Activated CD4-positive, CD25-positive, alpha-beta regulatory T cell (primary cell): ENCODE results near the gene JPH4.
A peak's percentile ranks its signal among the peaks of the same experiment; 100 is the strongest.
"Not testable (repeated sequence)": the region's sequence is repeated elsewhere in the genome, so short reads cannot be mapped to it uniquely, and the experiment has no call there.

Source experiments
- DNase-seq, 4 experiments: peaks; one replicate each; lab custom pipeline; 2025; lab: John Stamatoyannopoulos, UW

The JPH4 gene

GRCh38 chr14:23608454-23608853 lies 29.9 kb upstream of the JPH4 start:
- no peak for DNase-seq

DNA sequence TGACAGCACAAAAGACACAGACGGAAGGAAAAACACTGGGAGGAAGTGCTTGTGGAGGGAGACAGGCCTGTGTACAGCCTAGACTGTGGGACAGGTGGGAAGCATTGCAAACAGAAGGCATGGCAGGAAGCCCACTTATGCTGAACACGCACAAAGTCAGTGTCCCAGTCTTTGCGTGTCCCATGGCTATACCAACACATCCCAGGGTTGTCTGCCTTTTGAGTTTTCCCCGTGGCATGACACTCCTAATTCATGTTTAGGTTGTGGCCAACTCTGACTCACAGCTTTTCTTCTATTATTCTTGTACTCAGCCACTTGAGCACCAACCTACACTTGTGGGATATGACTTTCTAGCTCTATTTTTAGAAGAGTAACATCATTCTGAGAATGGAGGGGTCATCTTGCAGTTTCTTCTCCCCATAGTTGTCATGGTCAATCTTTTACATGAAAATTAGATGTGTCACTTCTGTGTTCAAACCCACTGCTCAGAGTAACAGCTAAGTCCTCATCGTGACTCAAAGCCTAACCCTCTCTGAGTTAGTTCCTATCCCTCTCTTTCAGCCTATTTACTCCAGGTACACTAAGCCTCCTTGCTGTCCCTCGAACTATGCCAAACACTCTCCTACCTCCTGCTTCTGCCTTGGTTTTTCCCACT lies 27.5 kb upstream of the JPH4 start:
- no peak for DNase-seq

DNA sequence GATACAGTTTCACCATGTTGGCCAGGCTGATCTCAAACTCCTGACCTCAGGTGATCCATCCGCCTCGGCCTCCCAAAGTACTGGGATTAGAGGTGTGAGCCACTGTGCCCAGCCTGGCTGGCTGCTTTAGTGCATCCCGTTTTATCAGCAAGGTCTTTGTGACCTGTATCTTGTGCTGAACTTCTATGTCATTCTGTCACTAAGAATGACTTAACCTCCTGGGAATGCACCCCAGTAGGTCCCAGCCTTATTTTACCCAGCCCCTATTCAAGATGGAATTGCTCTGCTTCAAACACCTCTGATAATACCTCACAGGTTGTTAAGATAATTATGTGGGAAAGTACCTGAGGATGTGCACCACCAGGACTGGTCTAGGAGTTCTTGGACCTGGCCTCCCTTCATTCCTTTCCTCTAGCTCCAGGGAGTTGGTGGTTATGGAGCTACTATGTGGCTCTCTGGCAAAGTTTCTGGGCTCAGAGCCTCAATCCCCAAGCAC lies 26.1 kb upstream of the JPH4 start:
- no peak for DNase-seq

GRCh38 chr14:23604148-23604547 lies 25.6 kb upstream of the JPH4 start:
- no peak for DNase-seq

DNA sequence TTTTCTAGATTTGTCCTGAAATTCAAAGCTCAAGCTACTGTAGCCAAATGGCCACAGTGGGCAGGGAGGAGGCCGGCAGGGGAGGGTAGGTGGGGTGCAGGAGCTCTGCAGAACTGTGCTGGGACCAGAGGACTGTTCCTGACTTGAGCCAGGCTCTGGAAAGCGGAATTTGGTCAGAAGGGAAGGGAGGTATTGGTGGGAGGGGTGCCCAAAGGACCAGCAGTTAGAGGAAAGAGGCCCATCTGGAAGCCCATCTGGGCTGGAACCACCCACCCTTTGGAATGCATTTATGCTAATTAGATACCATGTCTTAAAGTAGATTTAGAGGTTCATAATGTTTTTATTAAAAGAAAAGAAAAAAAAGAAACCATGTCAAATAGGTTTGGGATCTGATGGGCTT lies 24.5 kb upstream of the JPH4 start:
- DNase-seq: no peak

- DNase-seq: no peak
Observed at GRCh38 chr14:23602181-23603095, 23.8 kb upstream of the JPH4 start.

- no peak for DNase-seq
Observed at GRCh38 chr14:23601845-23602180, 23.2 kb upstream of the JPH4 start.

GRCh38 chr14:23601424-23601823 lies 22.8 kb upstream of the JPH4 start:
- no peak for DNase-seq

DNA sequence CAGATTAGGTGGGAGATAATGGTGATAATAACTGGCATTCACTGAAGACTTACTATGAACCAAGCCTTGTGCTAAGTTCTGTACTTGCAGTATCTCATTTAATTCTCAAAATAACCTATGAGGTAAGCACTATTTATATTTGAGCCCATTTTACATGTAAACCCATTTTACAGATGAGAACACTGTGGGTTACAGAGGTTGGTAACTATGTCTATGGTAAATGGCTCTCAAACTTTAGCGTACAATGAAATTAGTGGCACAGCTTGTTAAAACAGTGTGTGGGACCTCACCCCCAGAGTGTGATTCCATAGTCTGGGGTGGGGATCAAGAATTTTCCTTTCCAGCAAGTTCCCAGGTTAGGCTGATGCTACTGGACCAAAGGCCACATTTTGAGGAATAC lies 22.2 kb upstream of the JPH4 start:
- no peak for DNase-seq

DNA sequence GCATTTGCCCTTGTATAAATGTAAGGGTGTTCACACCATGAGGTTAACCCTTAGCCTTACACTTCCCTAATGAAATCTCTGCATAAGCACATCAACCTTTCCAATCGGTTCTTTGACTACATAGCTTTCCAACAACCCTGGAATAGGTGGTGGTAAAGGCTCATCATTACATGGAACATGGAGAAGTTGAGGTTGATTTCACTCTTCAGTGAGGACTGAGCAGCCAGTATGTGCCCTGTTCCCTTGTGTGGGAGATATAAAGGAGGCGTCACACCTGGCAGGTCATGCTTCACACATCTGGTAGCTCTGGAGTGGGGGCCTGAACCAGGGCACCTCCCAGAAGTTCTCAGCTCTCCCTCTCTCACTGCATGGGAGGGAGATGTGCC lies 21.7 kb upstream of the JPH4 start:
- no peak for DNase-seq

GRCh38 chr14:23594191-23594590 lies 15.6 kb upstream of the JPH4 start:
- DNase-seq: not testable (repeated sequence)

- no peak for DNase-seq
Observed at GRCh38 chr14:23590198-23590597, 11.6 kb upstream of the JPH4 start.

GRCh38 chr14:23589606-23590005 lies 11.0 kb upstream of the JPH4 start:
- no peak for DNase-seq

GRCh38 chr14:23588884-23589598 lies 10.5 kb upstream of the JPH4 start:
- DNase-seq: peak; percentile 45 to 62 (median 52)

DNA sequence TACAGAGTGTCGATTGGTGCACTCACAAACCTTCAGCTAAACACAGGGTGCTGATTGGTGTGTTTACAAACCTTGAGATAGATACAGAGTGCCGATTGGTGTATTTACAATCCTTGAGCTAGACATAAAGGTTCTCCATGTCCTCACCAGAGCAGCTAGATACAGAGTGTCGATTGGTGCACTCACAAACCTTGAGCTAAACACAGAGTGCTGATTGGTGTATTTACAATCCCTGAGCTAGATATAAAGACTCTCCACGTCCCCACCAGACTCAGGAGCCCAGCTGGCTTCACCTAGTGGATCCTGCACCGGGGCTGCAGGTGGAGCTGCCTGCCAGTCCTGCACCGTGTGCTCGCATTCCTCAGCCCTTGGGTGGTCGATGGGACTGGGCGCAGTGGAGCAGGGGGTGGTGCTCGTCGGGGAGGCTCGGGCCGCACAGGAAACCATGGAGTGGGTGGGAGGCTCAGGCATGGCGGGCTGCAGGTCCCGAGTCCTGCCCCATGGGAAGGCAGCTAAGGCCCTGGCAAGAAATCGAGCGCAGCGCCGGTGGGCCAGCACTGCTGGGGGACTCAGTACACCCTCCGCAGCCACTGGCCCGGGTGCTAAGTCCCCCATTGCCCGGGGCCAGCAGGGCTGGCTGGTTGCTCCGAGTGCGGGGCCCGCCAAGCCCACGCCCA lies 6.1 kb upstream of the JPH4 start:
- DNase-seq: not testable (repeated sequence)

DNA sequence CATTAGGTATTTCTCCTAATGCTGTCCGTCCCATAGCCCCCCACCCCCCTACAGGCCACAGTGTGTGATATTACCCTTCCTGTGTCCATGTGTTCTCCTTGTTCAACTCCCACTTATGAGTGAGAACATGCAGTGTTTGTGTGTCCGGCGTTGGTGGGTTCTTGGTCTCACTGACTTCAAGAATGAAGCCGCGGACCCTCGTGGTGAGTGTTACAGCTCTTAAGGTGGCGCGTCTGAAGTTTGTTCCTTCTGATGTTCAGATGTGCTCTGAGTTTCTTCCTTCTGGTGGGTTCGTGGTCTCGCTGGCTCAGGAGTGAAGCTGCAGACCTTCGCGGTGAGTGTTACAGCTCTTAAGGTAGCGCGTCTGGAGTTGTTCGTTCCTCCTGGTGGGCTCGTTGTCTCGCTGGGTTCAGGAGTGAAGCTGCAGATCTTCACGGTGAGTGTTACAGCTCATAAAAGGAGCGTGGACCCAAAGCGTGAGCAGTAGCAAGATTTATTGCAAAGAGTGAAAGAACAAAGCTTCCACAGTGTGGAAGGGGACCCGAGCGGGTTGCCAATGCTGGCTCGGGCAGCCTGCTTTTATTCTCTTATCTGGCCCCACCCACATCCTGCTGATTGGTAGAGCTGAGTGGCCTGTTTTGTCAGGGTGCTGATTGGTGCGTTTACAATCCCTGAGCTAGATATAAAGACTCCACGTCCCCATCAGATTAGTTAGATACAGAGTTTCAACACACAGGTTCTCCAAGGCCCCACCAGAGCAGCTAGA lies 5.4 kb upstream of the JPH4 start:
- not testable (repeated sequence) for DNase-seq

GRCh38 chr14:23582906-23583760 lies 4.5 kb upstream of the JPH4 start:
- no peak for DNase-seq

DNA sequence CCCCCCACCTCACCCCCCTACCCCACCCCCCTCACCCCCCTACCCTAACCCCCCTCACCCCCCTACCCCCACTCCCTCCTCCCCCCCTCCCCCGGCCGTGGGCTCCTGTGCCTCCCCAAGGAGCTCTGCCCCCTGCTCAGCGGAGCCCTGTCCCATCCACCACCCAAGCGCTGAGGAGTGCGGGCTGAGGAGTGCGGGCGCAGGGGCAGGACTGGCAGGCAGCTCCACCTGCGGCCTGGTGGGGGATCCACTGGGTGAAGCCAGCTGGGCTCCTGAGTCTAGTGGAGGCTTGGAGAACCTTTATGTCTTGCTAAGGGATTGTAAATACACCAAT lies 2.3 kb upstream of the JPH4 start:
- DNase-seq: no peak

DNA sequence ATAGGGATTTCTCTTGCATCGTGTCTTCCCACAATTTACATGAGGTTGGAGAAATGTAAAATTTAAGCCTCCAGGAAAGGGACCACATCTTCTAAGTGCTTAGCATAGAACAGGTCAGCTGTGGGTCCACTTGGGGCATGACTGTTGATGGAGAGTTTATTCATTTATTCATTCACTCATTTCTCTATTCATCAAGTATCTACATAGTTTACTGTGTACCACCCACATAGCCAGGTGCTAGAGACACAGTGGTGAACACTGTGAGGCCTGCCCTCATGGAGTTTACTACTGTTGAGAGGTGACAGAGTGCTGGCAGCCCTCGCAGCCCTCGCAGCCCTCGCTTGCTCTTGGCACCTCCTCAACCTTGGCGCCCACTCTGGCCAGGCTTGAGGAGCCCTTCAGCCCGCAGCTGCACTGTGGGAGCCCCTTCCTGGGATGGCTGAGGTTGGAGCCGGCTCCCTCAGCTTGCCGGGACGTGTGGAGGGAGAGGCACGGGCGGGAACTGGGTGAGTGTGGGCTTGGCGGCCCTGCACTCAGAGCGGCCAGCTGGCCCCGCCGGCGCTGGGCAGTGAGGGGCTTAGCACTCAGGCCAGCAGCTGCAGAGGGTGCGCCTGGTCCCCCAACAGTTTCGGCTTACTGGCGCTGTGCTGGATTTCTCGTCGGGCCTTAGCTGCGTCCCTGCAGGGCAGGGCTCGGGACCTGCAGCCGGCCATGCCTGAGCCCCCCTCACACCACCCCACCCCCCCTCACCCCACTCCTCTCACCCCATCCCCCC lies 1.7 kb upstream of the JPH4 start:
- no peak for DNase-seq

- DNase-seq: no peak
Observed at GRCh38 chr14:23579739-23580138, 1.1 kb upstream of the JPH4 start.
